GM06990 (cell line): ENCODE results near the gene STMND1.

ENCODE experiments used
- DNase-seq: peaks from one replicate; pipeline ENCODE4 v3.0.0-alpha.2; 2011; ENCODE audit not compliant: insufficient read length; ENCODE audit errors: extremely low read depth
- H3K27me3 ChIP-seq: replicated peaks from 2 replicates; pipeline ENCODE4 v1.6.0; 2011; ENCODE audit warnings: low read length; ENCODE audit not compliant: control insufficient read depth, insufficient read depth
- H3K36me3 ChIP-seq: 2 replicates; pipeline ENCODE4 v1.5.1; 2011; ENCODE audit warnings: low read length; ENCODE audit not compliant: control insufficient read depth, insufficient read depth
- H3K4me3 ChIP-seq: replicated peaks from 2 replicates; pipeline ENCODE4 v1.5.1; 2011; ENCODE audit warnings: low read depth, mild to moderate bottlenecking, control low read depth, low read length
- CTCF ChIP-seq: IDR thresholded peaks from 2 replicates; pipeline ENCODE4 v1.5.1; 2011; ENCODE audit warnings: low read length, control low read depth, mild to moderate bottlenecking, inconsistent platforms; ENCODE audit not compliant: insufficient read depth, poor library complexity, severe bottlenecking

Gene STMND1

DNA sequence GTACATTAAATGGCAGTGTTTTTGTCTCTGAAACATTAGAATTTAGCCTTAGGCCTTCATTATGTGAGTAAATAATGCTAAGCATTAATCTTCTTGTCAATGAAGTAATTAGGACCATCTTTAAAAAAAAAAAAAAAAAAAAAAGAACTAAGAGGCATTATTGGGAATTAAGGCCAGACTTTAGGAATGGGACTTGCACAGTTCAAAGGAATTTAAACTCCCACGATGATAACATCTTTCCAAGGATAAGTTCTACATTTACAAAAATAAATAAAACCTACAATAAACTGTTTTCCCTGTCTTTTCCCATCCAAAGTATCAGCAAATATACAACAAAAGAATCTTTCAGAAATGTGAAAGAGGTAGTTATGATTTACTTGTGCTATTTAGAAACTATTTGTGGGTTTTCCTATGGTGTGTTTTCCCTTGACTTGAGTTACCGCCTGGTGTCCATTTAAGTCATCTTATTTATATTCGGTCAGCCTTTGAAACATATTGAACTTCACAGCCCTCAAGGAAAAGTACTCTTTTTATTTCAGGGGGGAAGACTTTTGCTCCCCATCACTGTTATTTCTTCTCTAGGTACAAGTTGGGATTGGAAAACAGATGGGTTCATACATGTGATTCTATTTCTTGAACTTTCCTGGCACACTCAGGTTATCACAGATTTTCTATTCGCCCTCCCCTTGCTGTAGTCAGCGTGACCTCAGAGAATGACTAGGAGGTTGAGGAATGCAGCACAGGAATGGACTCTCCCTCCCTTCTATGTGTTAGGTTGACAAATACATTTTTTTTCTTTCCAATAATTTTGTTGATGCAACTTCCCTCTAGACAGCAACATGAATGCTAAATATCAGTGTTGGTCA, 13.6 kb downstream of the STMND1 start:
- no peak overlapping the region for H3K4me3 ChIP-seq
- no peaks in the 10 kb centered on the region; the same call in 1 of the 2 replicates for H3K27me3 ChIP-seq
- H3K36me3 ChIP-seq = no peaks in the 10 kb centered on the region
- TF ChIP-seq CTCF = no peak
- no peak for DNase-seq

DNA sequence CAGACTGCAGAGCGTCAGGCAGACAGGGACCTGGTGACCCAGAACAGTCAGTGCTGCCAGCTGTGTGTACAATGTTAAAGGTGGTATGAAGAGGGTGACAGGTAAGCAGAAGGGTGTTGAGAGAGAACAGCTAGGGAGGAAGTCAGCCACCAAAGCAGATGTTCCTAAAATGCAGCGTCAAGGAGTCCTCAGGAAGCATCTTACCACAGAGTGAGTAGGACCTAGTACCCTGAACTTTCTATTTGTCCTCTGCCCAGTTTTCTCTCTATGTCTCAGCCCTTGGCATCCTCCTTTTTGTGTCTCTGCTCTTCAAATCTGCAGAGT, 14.2 kb downstream of the STMND1 start:
- Histone ChIP-seq H3K36me3 (no peaks in the 10 kb centered on the region), H3K27me3 (no peaks in the 10 kb centered on the region; the same call in 1 of the 2 replicates), H3K4me3 (no peak overlapping the region)
- no peak for TF ChIP-seq CTCF
- DNase-seq = no peak

GRCh38 chr6:17120019-17120418, 18.2 kb downstream of the STMND1 start:
- H3K36me3 ChIP-seq = no peaks in the 10 kb centered on the region
- DNase-seq = no peak
- TF ChIP-seq CTCF = no peak
- H3K27me3 ChIP-seq = no peaks in the 10 kb centered on the region; the same call in 1 of the 2 replicates
- no peak overlapping the region for H3K4me3 ChIP-seq

DNA sequence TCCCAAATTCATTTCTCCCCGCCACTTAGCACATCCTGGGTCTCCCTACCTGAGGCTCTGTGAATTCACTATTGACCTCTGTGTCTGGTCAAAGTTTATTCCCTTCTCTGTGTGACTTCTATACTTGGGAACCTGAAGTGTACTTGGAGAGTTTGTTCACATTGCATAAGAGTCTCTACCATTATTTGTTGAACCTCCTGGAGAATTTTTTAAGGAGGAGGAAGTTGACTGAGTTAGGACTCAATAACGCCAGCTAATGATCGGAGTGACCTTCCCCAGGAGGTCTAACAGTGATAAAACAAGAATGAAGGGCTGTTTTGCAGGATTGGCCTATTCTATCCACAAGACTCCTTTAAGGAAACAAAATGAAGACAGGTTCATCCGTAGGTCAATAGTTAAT, 23.6 kb downstream of the STMND1 start:
- no peak for DNase-seq
- no peak for TF ChIP-seq CTCF
- Histone ChIP-seq H3K27me3 (no peaks in the 10 kb centered on the region; the same call in 1 of the 2 replicates), H3K36me3 (no peaks in the 10 kb centered on the region), H3K4me3 (no peak overlapping the region)

- Histone ChIP-seq H3K27me3 (no peaks in the 10 kb centered on the region; the same call in 1 of the 2 replicates), H3K4me3 (no peak overlapping the region), H3K36me3 (no peaks in the 10 kb centered on the region)
- no peak for DNase-seq
- no peak for TF ChIP-seq CTCF
Observed at GRCh38 chr6:17130786-17131185, 28.9 kb downstream of the STMND1 start.
